ENCODE measurements around the gene BCAS1.

Gene BCAS1

GRCh38 chr20:53950578-53950977, 119.8 kb downstream of the BCAS1 start:
- no peak overlapping the region for H3K4me3 ChIP-seq (ENCODE audit: low read depth, low read length)
- DNase-seq (ENCODE audit: low read depth), result no peak
- no peak for TF ChIP-seq CTCF (IDR thresholded peaks at IDR 0.05; ENCODE audit: control insufficient read depth, extremely low read depth, insufficient read depth)

GRCh38 chr20:53950031-53950430, 120.4 kb downstream of the BCAS1 start:
- no peak overlapping the region for H3K4me3 ChIP-seq (ENCODE audit: low read depth, low read length)
- no peak for DNase-seq (ENCODE audit: low read depth)
- TF ChIP-seq CTCF (IDR thresholded peaks at IDR 0.05; ENCODE audit: control insufficient read depth, extremely low read depth, insufficient read depth), result no peak

- TF ChIP-seq CTCF (IDR thresholded peaks at IDR 0.05; ENCODE audit: control insufficient read depth, extremely low read depth, insufficient read depth), result no peak
- no peak overlapping the region for H3K4me3 ChIP-seq (ENCODE audit: low read depth, low read length)
- no peak for DNase-seq (ENCODE audit: low read depth)
Measured at GRCh38 chr20:53949319-53949839, 121.0 kb downstream of the BCAS1 start.

GRCh38 chr20:53948383-53949318, 121.7 kb downstream of the BCAS1 start:
- DNase-seq (ENCODE audit: low read depth), result no peak
- no peak for TF ChIP-seq CTCF (IDR thresholded peaks at IDR 0.05; ENCODE audit: control insufficient read depth, extremely low read depth, insufficient read depth)
- no peak overlapping the region for H3K4me3 ChIP-seq (ENCODE audit: low read depth, low read length)

- no peak for DNase-seq (ENCODE audit: low read depth)
- H3K4me3 ChIP-seq (ENCODE audit: low read depth, low read length), result no peak overlapping the region
- TF ChIP-seq CTCF (IDR thresholded peaks at IDR 0.05; ENCODE audit: control insufficient read depth, extremely low read depth, insufficient read depth), result no peak
Measured at GRCh38 chr20:53947501-53948195, 122.7 kb downstream of the BCAS1 start.

GRCh38 chr20:53946106-53946505, 124.3 kb downstream of the BCAS1 start:
- no peak overlapping the region for H3K4me3 ChIP-seq (ENCODE audit: low read depth, low read length)
- DNase-seq (ENCODE audit: low read depth), result no peak
- TF ChIP-seq CTCF (IDR thresholded peaks at IDR 0.05; ENCODE audit: control insufficient read depth, extremely low read depth, insufficient read depth), result no peak
